Tibial nerve (tissue), 4 donors: ENCODE data around the gene GUCA2B.

Source experiments
- EP300 ChIP-seq, 2 donors: sonication (generic); formaldehyde crosslinking; IDR thresholded peaks; one replicate each; pipeline ENCODE4 v1.6.1; 2017; ENCODE audit warnings: antibody characterized with exemption in 2 of 2, mild to moderate bottlenecking in 1 of 2
- TF ChIP-seq, protein P1 (sequence below), 5 experiments: fragments of 200-600 bp in 3 of 5; fragments of 450-650 bp in 2 of 5; sonication (generic) in 3 of 5; IDR thresholded peaks; one replicate each; pipeline ENCODE4 v1.5.1; 2016 to 2019; ENCODE audit warnings: antibody characterized with exemption in 5 of 5, mild to moderate bottlenecking in 3 of 5, moderate library complexity in 2 of 5

GRCh38 chr1:42133809-42134526 is 19.2 kb upstream of the GUCA2B start:
- TF ChIP-seq, protein P1, sequence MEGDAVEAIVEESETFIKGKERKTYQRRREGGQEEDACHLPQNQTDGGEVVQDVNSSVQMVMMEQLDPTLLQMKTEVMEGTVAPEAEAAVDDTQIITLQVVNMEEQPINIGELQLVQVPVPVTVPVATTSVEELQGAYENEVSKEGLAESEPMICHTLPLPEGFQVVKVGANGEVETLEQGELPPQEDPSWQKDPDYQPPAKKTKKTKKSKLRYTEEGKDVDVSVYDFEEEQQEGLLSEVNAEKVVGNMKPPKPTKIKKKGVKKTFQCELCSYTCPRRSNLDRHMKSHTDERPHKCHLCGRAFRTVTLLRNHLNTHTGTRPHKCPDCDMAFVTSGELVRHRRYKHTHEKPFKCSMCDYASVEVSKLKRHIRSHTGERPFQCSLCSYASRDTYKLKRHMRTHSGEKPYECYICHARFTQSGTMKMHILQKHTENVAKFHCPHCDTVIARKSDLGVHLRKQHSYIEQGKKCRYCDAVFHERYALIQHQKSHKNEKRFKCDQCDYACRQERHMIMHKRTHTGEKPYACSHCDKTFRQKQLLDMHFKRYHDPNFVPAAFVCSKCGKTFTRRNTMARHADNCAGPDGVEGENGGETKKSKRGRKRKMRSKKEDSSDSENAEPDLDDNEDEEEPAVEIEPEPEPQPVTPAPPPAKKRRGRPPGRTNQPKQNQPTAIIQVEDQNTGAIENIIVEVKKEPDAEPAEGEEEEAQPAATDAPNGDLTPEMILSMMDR (IDR thresholded peaks at IDR 0.05) = no peak
- TF ChIP-seq EP300 (IDR thresholded peaks at IDR 0.05) = no peak
